GM04503 (cell line): ENCODE data around the gene TULP4.
A peak's percentile ranks its signal among the peaks of the same experiment; 100 is the strongest.

Source experiments
- DNase-seq: peaks from one replicate; pipeline ENCODE4 v3.0.0-alpha.2; 2012; ENCODE audit warnings: low read depth

The TULP4 gene

DNA sequence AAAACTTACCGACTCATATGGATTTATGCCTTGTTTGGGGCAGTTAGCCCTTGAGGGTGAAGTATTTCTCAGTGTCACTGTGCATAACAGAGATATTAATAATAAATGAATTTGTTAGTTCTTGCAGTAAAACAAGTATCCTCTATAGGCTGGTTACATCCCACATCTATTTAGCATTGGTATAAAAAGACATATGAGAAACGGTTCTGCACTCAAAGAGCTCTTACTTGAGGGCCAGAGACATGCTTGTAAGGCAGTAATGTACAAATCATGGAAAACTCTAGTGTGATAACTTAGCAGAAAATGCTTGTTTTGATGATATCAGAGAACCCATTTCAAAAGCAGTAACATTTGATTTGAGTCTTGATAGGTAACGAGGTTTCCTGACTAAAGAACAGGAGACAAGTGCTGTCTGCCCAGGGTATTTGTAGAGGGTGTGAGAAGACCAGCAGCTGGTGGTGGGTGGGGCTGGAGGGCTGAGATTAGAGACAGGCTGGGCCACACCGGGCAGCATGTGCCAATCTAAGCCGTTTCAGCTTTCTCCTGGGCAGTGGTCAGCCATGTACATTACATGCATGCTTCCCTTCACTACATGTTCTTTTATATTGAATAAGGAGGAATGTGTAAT is 46.3 kb downstream of the TULP4 start:
- no peak for DNase-seq

DNA sequence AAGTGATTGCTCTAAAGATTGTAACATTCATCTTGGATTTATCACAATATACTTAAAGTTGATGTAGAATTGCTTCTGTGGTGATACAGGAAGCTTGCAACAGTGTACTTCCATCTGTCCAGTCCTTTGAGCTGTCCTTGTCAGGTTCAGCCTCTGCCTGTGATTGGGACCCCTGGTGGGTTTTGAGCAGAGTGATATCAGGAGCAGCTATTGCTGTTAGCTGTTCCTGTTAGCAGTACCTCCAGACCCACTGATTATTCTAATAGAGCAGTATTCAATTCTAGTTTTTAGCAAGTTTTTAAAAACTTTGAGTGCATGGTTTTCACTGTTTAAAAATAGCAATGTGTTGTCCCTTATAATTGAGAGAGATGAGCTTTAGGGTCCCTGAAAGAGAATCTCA is 48.8 kb downstream of the TULP4 start:
- DNase-seq: no peak

DNA sequence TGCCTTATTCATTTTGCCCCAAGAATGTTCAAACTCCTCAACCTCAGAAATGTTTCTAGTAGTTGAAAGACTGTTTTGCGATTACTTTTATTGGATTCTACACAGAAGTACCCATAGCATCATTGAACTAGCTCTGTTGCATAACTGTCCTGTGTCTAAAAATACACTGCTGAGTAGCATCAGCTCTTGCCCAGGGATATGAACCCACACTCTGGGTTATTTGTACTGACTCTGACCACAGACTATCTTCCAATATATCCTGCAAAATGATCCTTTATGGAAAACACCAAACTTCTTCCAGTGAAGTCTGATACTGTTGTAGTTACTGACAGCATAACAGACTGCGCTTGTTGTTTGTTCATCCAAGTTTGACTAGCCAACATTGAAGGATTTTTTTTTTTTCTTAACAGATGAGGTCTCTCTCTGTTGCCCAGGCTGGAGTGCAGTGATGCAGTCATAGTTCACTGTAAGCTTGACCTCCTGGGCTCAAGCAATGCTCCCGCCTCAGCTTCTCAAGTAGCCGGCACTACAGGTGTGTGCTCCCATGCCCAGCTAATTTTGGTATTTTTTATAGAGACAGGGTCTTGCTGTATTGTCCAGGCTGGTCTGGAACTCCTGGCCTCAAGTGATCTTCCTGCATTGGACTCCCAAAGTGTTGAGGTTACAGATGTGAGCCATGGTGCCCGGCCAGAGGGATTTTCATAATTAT is 49.9 kb downstream of the TULP4 start:
- DNase-seq: peak; percentile 53

DNA sequence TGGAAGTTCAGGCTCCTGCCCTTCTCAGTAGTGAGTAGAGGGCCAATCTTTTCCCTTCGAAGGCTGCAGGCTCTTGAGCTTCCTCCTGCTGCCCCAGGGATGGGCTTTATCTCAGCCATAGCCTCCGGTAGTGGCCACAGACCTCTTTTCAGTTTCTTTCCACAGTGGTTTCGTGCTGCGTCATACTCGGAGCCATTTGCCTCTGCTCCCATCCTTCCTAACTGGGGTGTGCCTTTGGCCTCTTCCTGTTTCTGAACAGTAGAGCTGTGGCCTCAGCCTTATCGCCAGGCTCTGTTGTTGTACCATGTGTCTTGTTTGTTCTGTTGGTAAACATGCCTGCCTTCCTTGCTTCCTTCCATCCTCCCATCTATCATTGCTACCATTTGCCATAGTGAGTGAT is 54.1 kb downstream of the TULP4 start:
- DNase-seq: no peak

DNA sequence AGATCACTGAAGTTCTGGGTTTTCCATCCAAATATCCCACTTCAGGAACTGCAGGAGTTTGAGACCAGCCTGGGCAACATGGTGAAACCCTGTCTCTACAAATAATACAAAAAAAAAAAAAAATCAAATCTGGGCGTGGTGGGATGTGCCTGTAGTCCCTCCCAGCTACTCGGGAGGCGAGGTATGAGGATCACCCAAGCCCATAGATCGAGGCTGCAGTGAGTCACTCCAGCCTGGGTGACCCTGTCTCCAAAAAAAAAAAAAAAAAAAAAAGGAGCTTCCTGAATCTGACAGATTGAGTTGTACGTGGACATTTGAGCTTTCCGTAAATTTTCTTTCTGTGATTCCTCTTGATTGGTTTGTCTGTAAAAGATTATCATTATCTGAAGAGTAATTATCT is 55.6 kb downstream of the TULP4 start:
- DNase-seq: no peak

DNA sequence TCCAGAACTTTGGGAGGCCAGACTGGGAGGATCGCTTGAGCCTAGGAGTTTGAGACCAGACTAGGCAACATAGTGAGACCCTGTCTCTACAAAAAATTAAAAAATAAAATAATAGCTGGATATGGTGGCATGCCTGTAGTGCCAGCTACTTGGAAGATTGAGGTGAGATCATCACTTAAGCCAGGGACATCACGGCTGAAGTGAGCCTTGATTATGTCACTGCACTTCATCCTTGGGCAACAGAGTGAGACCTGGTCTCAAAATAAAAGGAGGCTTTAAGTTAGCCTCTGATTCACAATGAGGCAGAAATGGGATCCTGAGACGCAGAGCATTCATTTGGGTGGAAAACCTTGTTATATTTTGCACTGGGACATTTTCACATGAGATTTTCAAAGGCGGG is 57.0 kb downstream of the TULP4 start:
- no peak for DNase-seq

DNA sequence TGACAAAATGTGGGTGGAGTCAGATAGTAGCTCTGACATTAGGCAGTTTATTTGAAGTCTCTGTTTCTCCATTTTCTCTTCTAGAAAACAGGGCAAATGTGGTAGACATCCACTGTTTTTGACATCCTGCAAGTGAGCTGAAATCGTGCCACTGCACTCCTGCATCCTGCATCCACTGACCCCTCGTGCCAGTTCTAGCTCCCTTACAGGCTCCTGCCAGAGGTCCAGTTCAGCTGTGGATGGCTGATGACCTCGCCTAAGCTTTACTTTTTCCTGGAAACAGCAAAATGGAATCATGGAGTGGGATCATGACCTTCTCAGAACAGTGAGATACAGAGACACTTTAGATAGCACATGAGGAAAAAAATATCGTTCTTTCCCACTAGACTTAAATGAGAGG is 58.5 kb downstream of the TULP4 start:
- no peak for DNase-seq

DNA sequence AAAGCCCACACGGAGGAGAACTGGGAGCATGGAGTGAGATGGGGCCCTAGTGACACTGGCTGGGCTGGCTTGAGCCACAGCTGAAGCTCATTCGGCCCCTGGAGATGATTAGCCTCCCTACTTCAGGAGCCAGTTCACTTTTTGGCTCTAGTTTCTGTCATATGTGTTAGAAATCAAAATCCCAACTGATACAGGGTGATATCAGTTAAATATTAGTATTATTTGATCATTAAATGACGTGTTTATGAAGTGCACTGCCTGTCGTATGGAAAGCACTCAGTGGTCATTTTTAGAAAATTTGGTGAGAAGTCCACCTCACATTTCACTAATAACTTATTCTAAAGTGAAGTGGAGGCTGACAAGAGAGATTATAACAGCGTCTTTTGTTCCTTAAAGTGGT is 59.0 kb downstream of the TULP4 start:
- DNase-seq: no peak

DNA sequence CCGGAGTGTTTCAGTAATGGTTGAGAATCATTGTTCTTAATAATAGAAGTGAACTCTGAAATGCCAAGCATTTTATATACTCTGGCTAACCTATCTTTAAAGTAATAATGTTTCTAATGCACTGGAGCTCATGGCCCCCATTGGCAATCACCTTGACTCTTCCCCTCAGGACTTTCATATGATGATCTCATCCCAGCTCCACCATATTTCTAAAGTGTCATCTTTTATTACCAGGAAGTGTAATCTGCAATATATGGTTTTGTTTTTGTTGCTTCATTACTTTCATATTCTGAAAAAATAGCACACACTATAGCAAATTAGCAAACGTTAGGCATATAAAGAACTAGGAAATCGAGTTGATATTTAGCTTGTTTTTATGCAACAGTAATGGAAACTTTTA is 60.3 kb downstream of the TULP4 start:
- DNase-seq: no peak

DNA sequence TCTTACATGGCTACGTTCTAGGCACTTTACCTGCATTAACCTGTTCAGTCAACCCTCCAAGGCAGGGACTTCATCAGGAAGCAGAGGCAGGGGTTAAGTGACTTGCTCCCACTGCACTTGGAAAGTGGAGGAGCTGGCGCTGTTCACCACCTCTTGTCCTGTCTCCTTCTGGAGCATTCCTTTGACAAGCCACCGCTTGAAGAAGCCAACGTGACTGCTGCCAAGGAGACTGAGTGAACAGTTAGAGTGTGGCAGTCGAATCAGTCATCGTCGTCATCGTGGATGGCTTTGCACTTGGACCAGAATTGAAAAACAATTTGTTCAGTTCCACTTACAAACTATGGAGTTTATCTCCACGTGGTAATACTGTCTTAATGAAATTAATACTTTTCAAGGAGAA is 60.9 kb downstream of the TULP4 start:
- no peak for DNase-seq

DNA sequence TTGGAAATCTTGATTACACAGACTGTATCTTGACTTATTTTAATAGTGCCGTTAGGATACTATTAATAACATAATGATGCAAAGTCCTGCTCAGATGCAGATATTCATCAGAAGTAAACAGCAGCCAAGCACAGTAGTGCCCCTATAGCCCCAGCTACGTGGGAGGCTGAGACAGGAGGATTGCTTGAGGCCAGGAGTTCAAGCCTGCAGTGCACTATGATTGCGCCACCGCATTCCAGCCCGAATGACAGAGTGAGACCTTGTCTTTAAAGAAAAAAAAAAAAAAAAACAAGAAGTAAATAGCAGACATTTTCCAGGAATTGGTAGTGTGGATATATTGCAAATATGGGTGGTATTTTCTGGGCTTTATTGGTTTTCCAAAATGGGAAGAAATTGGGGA is 61.8 kb downstream of the TULP4 start:
- DNase-seq: no peak

DNA sequence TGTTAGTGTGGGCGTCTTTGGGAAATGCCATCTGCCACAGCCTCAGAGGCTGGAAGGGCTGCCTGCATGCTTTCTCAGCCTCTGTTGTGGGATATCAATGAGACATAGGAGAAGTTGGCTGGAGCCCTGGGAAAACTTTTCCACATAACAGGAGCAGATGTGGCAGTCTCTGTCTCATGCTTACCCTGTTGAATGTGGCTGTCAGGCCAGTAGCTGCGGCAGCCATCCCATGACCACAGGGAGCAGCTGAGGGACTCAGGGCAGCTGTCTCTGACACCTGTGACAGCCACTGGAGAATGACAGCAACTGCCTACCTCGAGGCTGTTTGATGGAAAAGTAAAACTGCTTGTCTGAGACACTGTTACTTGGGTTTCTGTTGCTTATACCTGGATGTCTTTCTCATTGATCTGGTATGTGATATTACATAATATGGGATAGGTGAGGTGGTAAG is 64.4 kb downstream of the TULP4 start:
- peak; percentile 84 for DNase-seq

DNA sequence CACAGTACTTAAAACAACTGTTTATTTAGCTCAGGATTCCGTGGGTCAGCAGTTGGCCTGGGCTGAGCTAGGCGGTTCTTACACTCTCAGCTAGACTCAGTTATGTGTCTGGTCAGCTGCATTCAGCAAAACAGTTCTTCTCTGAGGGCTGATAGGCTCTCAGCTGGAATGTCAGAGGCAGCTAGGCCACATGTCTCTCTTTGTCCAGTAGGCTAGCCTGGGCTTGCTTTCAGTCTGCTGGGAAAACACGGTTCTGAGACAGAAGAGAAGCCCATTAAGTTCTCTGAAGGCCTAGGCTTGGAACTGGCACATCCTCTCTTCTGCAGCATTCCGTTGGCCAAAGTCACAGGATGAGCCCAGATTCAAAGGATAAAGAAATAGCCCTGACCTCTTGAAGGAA is 65.6 kb downstream of the TULP4 start:
- DNase-seq: no peak

DNA sequence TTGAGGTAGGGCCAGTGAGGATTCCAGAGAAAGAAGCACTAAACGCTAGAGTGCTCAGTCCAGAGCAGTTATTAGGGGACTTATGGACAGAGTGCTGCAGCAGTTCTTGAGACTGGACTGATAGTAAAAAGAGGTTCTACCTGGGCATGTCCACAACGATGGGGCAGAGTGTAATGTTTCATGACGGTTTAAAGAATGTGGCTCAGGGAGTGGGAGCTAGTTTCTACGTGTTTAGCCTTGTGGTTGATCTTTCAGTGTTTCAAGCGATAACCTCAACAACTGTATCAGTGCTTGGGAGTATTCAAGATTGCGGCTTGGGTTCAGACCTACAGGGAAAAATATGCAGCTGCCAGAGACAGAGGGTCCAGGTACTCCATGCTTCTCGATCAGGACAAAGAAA is 67.1 kb downstream of the TULP4 start:
- DNase-seq: no peak

DNA sequence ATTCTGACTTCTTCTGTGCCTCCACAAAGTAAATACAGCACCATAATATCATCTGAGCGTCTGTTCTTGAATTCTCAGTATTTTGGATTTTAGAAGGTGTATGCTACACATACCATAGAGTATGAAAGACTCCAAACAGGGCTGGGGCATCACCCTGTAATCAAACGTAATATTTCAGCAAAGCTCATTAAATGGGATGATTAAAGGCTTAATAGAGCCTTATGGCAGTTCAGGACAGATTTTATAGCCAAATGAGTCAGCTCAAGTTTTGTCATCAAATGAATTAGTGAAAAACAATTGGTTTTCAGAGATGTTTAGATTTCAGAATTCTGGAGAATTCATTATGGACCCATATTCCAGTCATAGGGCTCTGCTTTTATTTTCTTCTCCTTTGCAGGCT is 68.9 kb downstream of the TULP4 start:
- no peak for DNase-seq

DNA sequence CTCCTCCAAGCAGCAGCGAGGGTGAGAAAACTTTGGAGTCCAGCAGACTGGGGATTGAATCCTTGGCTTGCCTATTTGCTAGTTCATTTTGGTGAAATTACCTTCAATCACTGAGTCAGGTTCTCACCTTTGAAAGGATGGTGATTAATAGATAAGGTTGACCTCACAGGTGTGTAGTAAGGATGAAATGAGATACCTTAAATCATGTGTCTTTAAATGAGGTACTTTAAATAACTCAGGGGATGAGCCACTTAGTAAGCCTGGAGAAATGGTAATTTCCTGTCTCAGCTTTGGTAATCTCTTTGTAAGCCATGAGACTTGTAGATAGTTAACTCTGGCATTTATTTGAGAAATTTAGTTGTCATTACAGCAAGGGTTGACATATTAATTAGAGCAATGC is 70.2 kb downstream of the TULP4 start:
- no peak for DNase-seq

DNA sequence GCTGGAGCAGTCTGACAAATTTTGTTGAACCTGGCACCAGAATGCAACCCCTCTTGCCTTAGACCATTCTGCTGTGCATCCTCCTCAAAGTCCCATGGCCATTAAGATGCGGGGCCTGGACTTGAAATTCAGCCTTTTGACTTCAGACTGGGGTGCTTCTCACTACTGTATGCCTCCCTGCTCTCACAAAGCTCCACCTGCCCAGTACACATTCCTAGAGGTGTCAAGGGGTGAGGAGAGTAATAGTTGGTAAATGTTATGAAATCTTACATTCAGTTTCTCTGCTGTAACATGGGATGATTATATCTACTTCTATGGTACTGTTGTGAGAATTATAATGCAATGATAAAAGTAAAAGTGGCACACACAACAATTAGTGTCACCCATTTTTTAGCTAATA is 70.8 kb downstream of the TULP4 start:
- no peak for DNase-seq

DNA sequence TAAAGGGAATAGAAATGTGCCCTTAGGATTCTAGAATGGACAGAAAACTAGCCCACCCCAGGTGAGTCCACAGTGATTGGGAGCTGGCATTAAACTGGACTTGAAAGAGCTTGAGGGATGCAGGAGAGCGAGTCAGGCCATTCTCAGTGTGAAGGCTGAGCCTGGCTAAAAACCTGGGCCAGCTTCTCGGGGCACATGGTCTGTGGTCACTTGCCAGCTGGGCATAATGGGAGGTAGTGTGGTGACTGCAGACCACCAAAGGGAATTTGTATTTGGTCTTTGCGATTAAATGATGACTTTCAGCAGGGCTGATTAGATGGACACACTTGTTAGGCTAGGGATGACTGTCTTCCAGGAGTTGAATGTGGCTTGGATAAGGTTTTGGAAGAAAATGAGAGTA is 71.3 kb downstream of the TULP4 start:
- DNase-seq: no peak

DNA sequence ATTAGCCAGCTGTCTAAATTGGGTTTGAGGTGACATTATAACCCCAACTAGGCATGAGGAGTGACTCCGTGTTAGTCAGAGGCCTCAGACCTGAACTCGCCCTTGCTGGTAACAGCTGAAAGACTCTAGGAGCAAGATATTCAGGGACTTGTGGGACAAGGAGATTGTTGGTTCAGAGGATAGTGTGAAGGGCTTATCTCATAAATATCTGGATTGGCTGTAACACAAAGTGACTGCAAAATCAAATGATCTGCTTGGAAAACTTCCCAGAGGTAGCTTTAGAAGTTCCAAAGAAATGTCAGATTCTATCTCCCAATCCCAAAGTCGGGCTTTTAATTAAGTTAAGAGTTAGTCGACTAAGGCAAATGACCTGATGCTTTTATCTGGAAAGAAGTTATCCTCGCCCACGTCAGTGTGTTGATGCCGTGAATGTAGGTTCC is 72.4 kb downstream of the TULP4 start:
- DNase-seq: no peak

DNA sequence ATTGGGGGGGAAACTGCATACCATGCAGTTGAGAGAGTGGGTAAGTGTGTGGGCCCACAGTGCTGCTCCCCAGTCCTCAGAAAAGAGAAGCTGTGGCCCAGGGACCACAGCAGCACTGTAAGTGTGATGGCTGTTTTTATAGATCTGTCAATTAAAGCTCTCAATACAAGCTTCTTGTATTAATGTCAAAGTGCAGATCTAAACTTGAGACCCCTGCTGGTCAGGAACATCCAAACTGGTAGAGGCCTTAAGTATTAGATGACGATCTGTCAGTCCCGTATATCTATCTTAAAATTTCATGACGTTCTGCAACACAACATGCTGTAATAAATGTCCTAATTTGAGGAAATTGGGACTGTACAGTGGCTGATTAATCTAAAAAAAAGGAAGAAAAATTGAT is 74.8 kb downstream of the TULP4 start:
- DNase-seq: no peak

DNA sequence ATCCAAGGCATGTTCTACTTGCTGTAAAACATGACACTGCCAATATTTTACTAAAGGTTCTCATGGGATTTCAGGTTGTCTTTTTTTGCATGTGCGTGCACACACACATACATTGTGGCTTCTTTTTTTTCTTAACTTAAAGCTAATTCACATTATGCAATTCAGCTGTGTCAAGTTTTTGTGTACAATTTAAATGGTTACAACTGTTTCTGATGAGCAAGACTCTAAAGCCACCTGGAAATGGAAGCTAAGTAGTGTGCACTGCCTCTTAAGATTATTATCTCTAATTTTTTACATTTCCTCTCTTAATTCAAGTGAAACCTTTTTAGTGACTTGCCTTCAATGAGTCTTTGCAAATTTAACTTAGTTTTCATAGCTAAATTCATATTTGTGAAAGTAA is 75.3 kb downstream of the TULP4 start:
- DNase-seq: no peak

DNA sequence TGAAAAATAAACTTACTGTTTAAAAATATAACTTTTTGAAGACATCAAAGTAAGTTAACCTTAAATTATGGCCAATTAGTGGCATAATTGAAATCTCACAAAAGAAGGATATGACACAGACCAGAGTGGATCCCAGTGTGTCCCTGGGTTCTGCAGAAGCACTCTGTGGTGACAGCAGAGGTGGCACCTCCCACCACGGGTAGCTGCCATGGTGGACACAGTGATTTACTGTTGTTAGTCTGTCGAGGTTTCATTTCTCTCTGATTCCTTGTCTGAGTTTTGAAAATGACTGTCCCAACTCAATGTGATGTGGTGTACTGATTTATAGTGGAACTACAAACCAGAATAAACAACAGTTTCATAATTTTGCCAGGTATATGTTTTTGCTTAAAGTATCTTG is 76.5 kb downstream of the TULP4 start:
- DNase-seq: no peak

DNA sequence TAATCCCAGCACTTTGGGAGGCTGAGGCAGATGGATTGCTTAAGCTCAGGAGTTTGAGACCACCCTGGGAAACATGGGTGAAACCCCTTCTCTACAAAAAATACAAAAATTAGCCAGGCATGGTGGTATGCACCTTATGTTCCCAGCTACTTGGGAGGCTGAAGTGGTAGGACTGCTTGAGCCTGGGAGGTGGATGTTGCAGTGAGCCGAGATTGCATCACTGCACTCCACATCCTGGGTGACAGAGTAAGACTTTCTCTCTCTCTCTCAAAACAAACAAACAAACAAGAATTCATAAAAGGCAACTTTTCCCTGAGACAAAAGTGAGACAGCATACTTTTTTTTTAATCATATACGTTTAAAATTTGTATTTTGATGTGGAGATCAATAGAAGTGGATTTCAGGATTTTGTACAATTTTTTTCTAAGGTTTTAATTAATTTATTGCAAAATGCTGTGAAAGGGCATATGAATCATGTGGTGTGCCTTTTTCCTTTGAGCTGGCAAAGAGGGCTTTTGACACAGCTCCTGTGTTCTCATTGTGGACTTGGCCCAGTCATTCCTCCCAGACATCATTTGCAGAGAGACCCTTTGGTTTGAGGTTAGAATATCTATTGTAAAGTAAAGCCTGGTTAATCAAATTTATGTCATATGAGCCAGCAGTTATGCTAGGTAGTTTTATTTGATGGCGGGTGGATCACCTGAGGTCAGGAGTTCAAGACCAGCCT is 77.1 kb downstream of the TULP4 start:
- no peak for DNase-seq
